Mesendoderm (in vitro differentiated cells): ENCODE results near the gene TRMT44.

Experiments
- DNase-seq: peaks from one replicate; pipeline ENCODE4 v3.0.0; 2013
- H2AK5ac ChIP-seq: 2 replicates; pipeline ENCODE4 v1.6.1; 2013; ENCODE audit warnings: low read length, inconsistent platforms
- H2BK120ac ChIP-seq: 2 replicates; pipeline ENCODE4 v1.6.1; 2013; ENCODE audit warnings: low read depth, mild to moderate bottlenecking, low read length, moderate library complexity, mixed read lengths
- H2BK15ac ChIP-seq: replicated peaks from 2 replicates; pipeline ENCODE4 v1.6.1; 2013; ENCODE audit warnings: low read depth, mild to moderate bottlenecking, moderate library complexity
- H2BK5ac ChIP-seq: 2 replicates; pipeline ENCODE4 v1.6.1; 2013; ENCODE audit warnings: low read length, inconsistent platforms
- H3K18ac ChIP-seq: 2 replicates; pipeline ENCODE4 v1.6.1; 2013; ENCODE audit warnings: mild to moderate bottlenecking, low read length, mixed read lengths
- H3K23ac ChIP-seq: one replicate; pipeline ENCODE4 v1.6.1; 2013; ENCODE audit warnings: low read length
- H3K27ac ChIP-seq: 2 replicates; pipeline ENCODE4 v1.5.1; 2013; ENCODE audit warnings: low read depth, mild to moderate bottlenecking, inconsistent platforms, low read length, moderate library complexity
- H3K27me3 ChIP-seq: 2 replicates; pipeline ENCODE4 v1.6.1; 2013; ENCODE audit warnings: low read length, control low read depth, mild to moderate bottlenecking, inconsistent platforms; ENCODE audit not compliant: insufficient read depth, poor library complexity
- H3K36me3 ChIP-seq: 2 replicates; pipeline ENCODE4 v1.6.1; 2013; ENCODE audit warnings: low read length, inconsistent platforms; ENCODE audit not compliant: control insufficient read depth, insufficient read depth
- H3K4ac ChIP-seq: one replicate; pipeline ENCODE4 v1.6.1; 2013; ENCODE audit warnings: low read depth, mild to moderate bottlenecking, low read length, moderate library complexity
- H3K4me1 ChIP-seq: 2 replicates; pipeline ENCODE4 v1.6.1; 2013; ENCODE audit warnings: low read depth, low read length, inconsistent platforms; ENCODE audit not compliant: control insufficient read depth
- H3K4me2 ChIP-seq: 2 replicates; pipeline ENCODE4 v1.6.1; 2013; ENCODE audit warnings: low read length
- H3K4me3 ChIP-seq: 2 replicates; pipeline ENCODE4 v1.5.1; 2013; ENCODE audit warnings: mild to moderate bottlenecking, low read length
- H3K56ac ChIP-seq: one replicate; pipeline ENCODE4 v1.6.1; 2013; ENCODE audit warnings: low read length
- H3K79me1 ChIP-seq: 2 replicates; pipeline ENCODE4 v1.6.1; 2013; ENCODE audit warnings: low read length, inconsistent platforms
- H3K79me2 ChIP-seq: 2 replicates; pipeline ENCODE4 v1.6.1; 2013; ENCODE audit warnings: mild to moderate bottlenecking, low read length; ENCODE audit not compliant: control insufficient read depth, insufficient read depth
- H3K9ac ChIP-seq: 2 replicates; pipeline ENCODE4 v1.6.1; 2013; ENCODE audit warnings: low read length, inconsistent platforms
- H4K5ac ChIP-seq: one replicate; pipeline ENCODE4 v1.6.1; 2013; ENCODE audit warnings: low read length
- H4K8ac ChIP-seq: one replicate; pipeline ENCODE4 v1.6.1; 2013; ENCODE audit warnings: low read depth, mild to moderate bottlenecking, control low read depth, low read length, moderate library complexity
- WGBS: extraction: QIAGEN DNeasy Blood & Tissue Kit; methylation state at CpG from one replicate; pipeline ENCODE4 v1.1.7; 2013; ENCODE audit warnings: low lambda C conversion rate, missing lambda C conversion rate; ENCODE audit not compliant: insufficient coverage; ENCODE audit errors: extremely low coverage; 5-methylcytosine and 5-hydroxymethylcytosine counted together

The TRMT44 gene

GRCh38 chr4:8475751-8476575 lies 35.4 kb downstream of the TRMT44 start:
- H2BK5ac ChIP-seq, result no peak overlapping the region
- no peak for DNase-seq
- peaks cover 2% of the 10 kb centered on the region for H3K4me1 ChIP-seq
- H3K36me3 ChIP-seq, result peaks cover 1% of the 10 kb centered on the region
- H2AK5ac ChIP-seq, result no peak overlapping the region
- H3K9ac ChIP-seq, result no peak overlapping the region
- no peak overlapping the region for H3K4me3 ChIP-seq
- no peak overlapping the region for H3K4me2 ChIP-seq
- no peak overlapping the region for H3K18ac ChIP-seq
- no peak overlapping the region for H3K23ac ChIP-seq
- no peaks in the 10 kb centered on the region for H3K79me1 ChIP-seq
- no peaks in the 10 kb centered on the region for H3K79me2 ChIP-seq
- no peaks in the 10 kb centered on the region for H3K27me3 ChIP-seq
- no peak overlapping the region for H2BK15ac ChIP-seq
- no peak overlapping the region for H4K8ac ChIP-seq
- no peak overlapping the region for H2BK120ac ChIP-seq
- H3K4ac ChIP-seq, result no peak overlapping the region
- no peak overlapping the region for H4K5ac ChIP-seq
- no peak overlapping the region for H3K56ac ChIP-seq
- no CpG with 5 or more reads among the region's 29 CpGs for WGBS
- H3K27ac ChIP-seq, result no peak overlapping the region

DNA sequence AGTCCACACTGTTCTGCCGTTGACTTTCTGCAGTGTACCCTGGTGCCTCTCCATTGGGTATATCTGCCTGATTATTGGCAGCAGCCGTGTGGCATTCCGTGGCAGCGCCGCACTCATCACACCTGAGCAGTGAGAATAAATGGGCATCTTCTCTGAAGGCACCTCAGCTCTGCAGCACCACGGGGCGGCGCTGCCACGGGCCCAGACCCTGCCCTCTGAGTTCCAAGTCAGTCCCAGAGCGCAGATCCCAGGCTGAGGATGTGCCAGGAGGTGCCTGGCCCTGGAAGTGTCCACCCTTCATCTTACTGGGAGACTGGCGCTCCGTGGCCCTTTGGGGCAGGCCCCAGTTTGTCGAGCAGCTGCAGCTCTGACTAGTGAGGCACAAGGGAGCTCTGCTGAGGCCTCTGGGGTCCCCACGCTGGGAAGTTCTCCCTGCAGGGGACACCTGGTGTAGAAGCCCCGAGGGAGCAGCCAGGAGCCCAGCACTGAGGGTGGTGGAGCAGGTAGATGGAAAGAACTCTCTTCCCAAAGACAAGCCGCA lies 36.6 kb downstream of the TRMT44 start:
- Histone ChIP-seq H2BK120ac (no peak overlapping the region), H3K4me3 (no peak overlapping the region), H3K9ac (no peak overlapping the region), H3K36me3 (peaks cover 1% of the 10 kb centered on the region), H3K79me2 (no peaks in the 10 kb centered on the region), H2BK5ac (no peak overlapping the region), H3K4ac (no peak overlapping the region), H2AK5ac (no peak overlapping the region), H4K5ac (no peak overlapping the region), H3K4me2 (no peak overlapping the region), H3K27me3 (no peaks in the 10 kb centered on the region), H4K8ac (no peak overlapping the region), H3K18ac (no peak overlapping the region), H3K23ac (no peak overlapping the region), H3K27ac (no peak overlapping the region), H3K4me1 (peaks cover 5% of the 10 kb centered on the region), H3K56ac (no peak overlapping the region), H2BK15ac (no peak overlapping the region), H3K79me1 (no peaks in the 10 kb centered on the region)
- WGBS, result no CpG with 5 or more reads among the region's 16 CpGs
- no peak for DNase-seq

- no peak overlapping the region for H2BK120ac ChIP-seq
- no peaks in the 10 kb centered on the region for H3K79me2 ChIP-seq
- H3K27ac ChIP-seq, result no peak overlapping the region
- H3K18ac ChIP-seq, result no peak overlapping the region
- no peak overlapping the region for H3K4me2 ChIP-seq
- peaks cover 5% of the 10 kb centered on the region for H3K4me1 ChIP-seq
- H2BK5ac ChIP-seq, result no peak overlapping the region
- H4K5ac ChIP-seq, result no peak overlapping the region
- peaks cover 1% of the 10 kb centered on the region for H3K36me3 ChIP-seq
- no peak overlapping the region for H3K56ac ChIP-seq
- H3K4me3 ChIP-seq, result no peak overlapping the region
- H4K8ac ChIP-seq, result no peak overlapping the region
- H2AK5ac ChIP-seq, result no peak overlapping the region
- H3K23ac ChIP-seq, result no peak overlapping the region
- no peak overlapping the region for H2BK15ac ChIP-seq
- H3K4ac ChIP-seq, result no peak overlapping the region
- DNase-seq, result no peak
- no peaks in the 10 kb centered on the region for H3K79me1 ChIP-seq
- H3K27me3 ChIP-seq, result no peaks in the 10 kb centered on the region
- H3K9ac ChIP-seq, result no peak overlapping the region
- no CpG with 5 or more reads among the region's 8 CpGs for WGBS
These were observed 37.1 kb downstream of the TRMT44 start for GRCh38 chr4:8477676-8478075.

- Histone ChIP-seq H3K79me2 (no peaks in the 10 kb centered on the region), H3K79me1 (no peaks in the 10 kb centered on the region), H3K23ac (no peak overlapping the region), H4K8ac (no peak overlapping the region), H3K27ac (no peak overlapping the region), H3K4me2 (no peak overlapping the region), H3K36me3 (peaks cover 1% of the 10 kb centered on the region), H3K18ac (no peak overlapping the region), H3K27me3 (no peaks in the 10 kb centered on the region), H3K4me1 (peaks cover 5% of the 10 kb centered on the region), H2BK15ac (no peak overlapping the region), H3K4ac (no peak overlapping the region), H3K56ac (no peak overlapping the region), H3K4me3 (no peak overlapping the region), H2AK5ac (no peak overlapping the region), H2BK120ac (no peak overlapping the region), H4K5ac (no peak overlapping the region), H3K9ac (no peak overlapping the region), H2BK5ac (no peak overlapping the region)
- WGBS, result no CpG with 5 or more reads among the region's 9 CpGs
- no peak for DNase-seq
These were observed 37.8 kb downstream of the TRMT44 start for GRCh38 chr4:8478371-8478770.

GRCh38 chr4:8478801-8479744 lies 38.5 kb downstream of the TRMT44 start:
- WGBS, result no CpG with 5 or more reads among the region's 24 CpGs
- H3K27ac ChIP-seq, result no peak overlapping the region
- peaks cover 5% of the 10 kb centered on the region for H3K4me1 ChIP-seq
- no peak overlapping the region for H2BK120ac ChIP-seq
- peak; percentile 26 for DNase-seq
- H2AK5ac ChIP-seq, result no peak overlapping the region
- peak overlapping the region; percentile 24 for H3K23ac ChIP-seq
- H3K4ac ChIP-seq, result no peak overlapping the region
- H3K4me3 ChIP-seq, result no peak overlapping the region
- H3K79me2 ChIP-seq, result no peaks in the 10 kb centered on the region
- H2BK5ac ChIP-seq, result peak overlapping the region; percentile 39
- H2BK15ac ChIP-seq, result no peak overlapping the region
- H3K36me3 ChIP-seq, result peaks cover 1% of the 10 kb centered on the region
- H3K56ac ChIP-seq, result peak overlapping the region; percentile 35
- H4K8ac ChIP-seq, result no peak overlapping the region
- no peaks in the 10 kb centered on the region for H3K79me1 ChIP-seq
- H4K5ac ChIP-seq, result no peak overlapping the region
- no peak overlapping the region for H3K4me2 ChIP-seq
- H3K27me3 ChIP-seq, result no peaks in the 10 kb centered on the region
- no peak overlapping the region for H3K9ac ChIP-seq
- no peak overlapping the region for H3K18ac ChIP-seq
